ENCODE measurements around the gene FAT3. TPM values are rescaled to one million over a fixed set of nuclear protein-coding genes. Genes with fewer than 3 reads are reported as not detected.

Gene FAT3
- total RNA-seq, 1 donor from 2014 or later: 1.7 TPM

- no peak for TF ChIP-seq CTCF (IDR thresholded peaks at IDR 0.05; ENCODE audit: insufficient read depth, low read length, poor library complexity, severe bottlenecking)
- Histone ChIP-seq H3K4me3 (ENCODE audit: low read depth, low read length) (no peak overlapping the region), H3K27me3 (ENCODE audit: control insufficient read depth, insufficient read depth, low read length) (no peaks in the 10 kb centered on the region), H3K36me3 (ENCODE audit: control insufficient read depth, insufficient read depth, low read length) (no peaks in the 10 kb centered on the region)
- no peak for DNase-seq (ENCODE audit: low read depth)
These were observed 16.3 kb downstream of the FAT3 start for GRCh38 chr11:92240916-92241315.

- H3K27me3 ChIP-seq (ENCODE audit: control insufficient read depth, insufficient read depth, low read length): no peaks in the 10 kb centered on the region
- no peak for TF ChIP-seq CTCF (IDR thresholded peaks at IDR 0.05; ENCODE audit: insufficient read depth, low read length, poor library complexity, severe bottlenecking)
- no peak overlapping the region for H3K4me3 ChIP-seq (ENCODE audit: low read depth, low read length)
- DNase-seq (ENCODE audit: low read depth): no peak
- H3K36me3 ChIP-seq (ENCODE audit: control insufficient read depth, insufficient read depth, low read length): no peaks in the 10 kb centered on the region
These were observed 21.2 kb downstream of the FAT3 start for GRCh38 chr11:92245700-92246271.

GRCh38 chr11:92246630-92247029 is 22.0 kb downstream of the FAT3 start:
- no peaks in the 10 kb centered on the region for H3K36me3 ChIP-seq (ENCODE audit: control insufficient read depth, insufficient read depth, low read length)
- TF ChIP-seq CTCF (IDR thresholded peaks at IDR 0.05; ENCODE audit: insufficient read depth, low read length, poor library complexity, severe bottlenecking): no peak
- no peak overlapping the region for H3K4me3 ChIP-seq (ENCODE audit: low read depth, low read length)
- H3K27me3 ChIP-seq (ENCODE audit: control insufficient read depth, insufficient read depth, low read length): no peaks in the 10 kb centered on the region
- DNase-seq (ENCODE audit: low read depth): no peak

GRCh38 chr11:92249156-92249753 is 24.6 kb downstream of the FAT3 start:
- Histone ChIP-seq H3K4me3 (ENCODE audit: low read depth, low read length) (no peak overlapping the region), H3K36me3 (ENCODE audit: control insufficient read depth, insufficient read depth, low read length) (no peaks in the 10 kb centered on the region), H3K27me3 (ENCODE audit: control insufficient read depth, insufficient read depth, low read length) (no peaks in the 10 kb centered on the region)
- TF ChIP-seq CTCF (IDR thresholded peaks at IDR 0.05; ENCODE audit: insufficient read depth, low read length, poor library complexity, severe bottlenecking): no peak
- no peak for DNase-seq (ENCODE audit: low read depth)

GRCh38 chr11:92251980-92252379 is 27.4 kb downstream of the FAT3 start:
- DNase-seq (ENCODE audit: low read depth): no peak
- no peak overlapping the region for H3K4me3 ChIP-seq (ENCODE audit: low read depth, low read length)
- no peak for TF ChIP-seq CTCF (IDR thresholded peaks at IDR 0.05; ENCODE audit: insufficient read depth, low read length, poor library complexity, severe bottlenecking)
- H3K36me3 ChIP-seq (ENCODE audit: control insufficient read depth, insufficient read depth, low read length): no peaks in the 10 kb centered on the region
- H3K27me3 ChIP-seq (ENCODE audit: control insufficient read depth, insufficient read depth, low read length): no peaks in the 10 kb centered on the region

GRCh38 chr11:92253421-92253820 is 28.8 kb downstream of the FAT3 start:
- no peak for DNase-seq (ENCODE audit: low read depth)
- Histone ChIP-seq H3K36me3 (ENCODE audit: control insufficient read depth, insufficient read depth, low read length) (no peaks in the 10 kb centered on the region), H3K4me3 (ENCODE audit: low read depth, low read length) (no peak overlapping the region), H3K27me3 (ENCODE audit: control insufficient read depth, insufficient read depth, low read length) (no peaks in the 10 kb centered on the region)
- no peak for TF ChIP-seq CTCF (IDR thresholded peaks at IDR 0.05; ENCODE audit: insufficient read depth, low read length, poor library complexity, severe bottlenecking)

Data from kidney epithelial cell (primary cell).